IPS DF 4.7 (cell line): ENCODE data around the gene DUSP2.
"Not testable (repeated sequence)": the region's sequence is repeated elsewhere in the genome, so short reads cannot be mapped to it uniquely, and the experiment has no call there.

ENCODE experiments used
- DNase-seq: peaks from one replicate; pipeline ENCODE4 v3.0.0-alpha.2; 2013; ENCODE audit warnings: low spot score; ENCODE audit errors: extremely low read depth

The DUSP2 gene

DNA sequence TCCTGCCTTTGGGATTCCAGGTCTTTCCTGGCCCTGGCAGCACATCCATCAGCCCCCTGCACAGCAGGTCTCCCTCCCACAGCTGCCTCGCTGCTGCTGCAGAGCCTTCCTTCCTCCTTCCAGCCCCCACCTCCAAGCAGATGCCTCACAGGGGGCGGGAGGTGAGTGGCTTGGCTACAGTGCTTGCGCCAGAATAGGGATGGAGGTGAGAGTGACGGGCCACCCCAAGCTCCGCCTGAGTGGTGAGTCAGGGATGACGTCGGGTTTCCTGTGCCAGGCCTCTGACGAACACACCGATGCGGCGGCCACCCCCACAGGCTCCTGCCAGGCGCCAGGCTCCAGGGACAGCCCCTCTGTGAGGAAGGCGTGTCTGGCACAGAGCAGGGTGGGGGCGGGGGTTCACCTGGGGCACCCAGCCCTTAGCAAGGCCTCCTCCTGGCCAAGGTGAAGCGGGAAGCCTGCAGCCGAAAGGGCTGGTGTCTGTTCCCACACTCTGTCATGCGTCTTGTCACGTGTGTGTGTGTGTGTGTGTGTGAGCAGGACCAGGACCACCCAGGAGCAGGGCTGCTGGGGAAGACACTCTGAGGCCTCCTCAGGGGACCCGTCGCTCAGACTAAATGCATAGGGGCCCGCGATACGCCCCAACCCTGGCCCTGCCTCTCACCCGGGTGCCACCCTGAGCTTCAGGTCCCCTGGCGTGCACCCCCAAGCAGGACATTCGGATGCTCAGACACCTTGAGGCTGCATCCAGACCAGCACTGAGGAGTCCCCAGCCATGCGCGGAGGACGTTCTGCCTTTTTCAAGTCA, 3.4 kb upstream of the DUSP2 start:
- DNase-seq: peak; percentile 66

DNA sequence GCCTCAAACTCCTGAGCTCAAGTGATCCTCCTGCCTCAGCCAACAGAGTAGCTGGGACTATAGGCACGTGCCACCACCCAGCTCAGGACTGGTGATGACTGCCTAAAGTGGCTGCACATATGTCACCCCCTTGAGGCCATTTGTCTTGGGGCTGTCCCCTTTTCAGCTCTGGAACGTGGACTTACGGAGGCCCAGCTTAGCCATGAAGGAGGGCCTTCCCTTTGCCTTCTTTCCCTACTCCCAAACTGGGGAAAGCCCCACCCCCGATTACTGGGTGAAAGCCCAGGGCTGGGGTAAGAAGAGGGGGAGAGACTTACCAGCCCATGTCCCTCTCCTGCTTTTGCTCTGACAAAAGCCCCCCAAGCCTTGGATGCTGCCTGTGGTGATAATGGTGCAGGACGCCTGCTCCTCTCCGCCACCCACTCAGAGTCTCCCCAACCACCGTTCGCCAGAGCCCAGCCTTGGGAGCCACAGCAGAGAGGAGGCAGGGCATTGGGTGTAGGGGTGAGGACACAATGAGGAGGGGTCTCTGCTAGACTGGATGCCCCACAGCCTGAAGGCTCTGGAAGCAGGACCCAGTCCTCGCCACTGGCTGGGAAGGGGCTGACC, 2.5 kb upstream of the DUSP2 start:
- no peak for DNase-seq

DNA sequence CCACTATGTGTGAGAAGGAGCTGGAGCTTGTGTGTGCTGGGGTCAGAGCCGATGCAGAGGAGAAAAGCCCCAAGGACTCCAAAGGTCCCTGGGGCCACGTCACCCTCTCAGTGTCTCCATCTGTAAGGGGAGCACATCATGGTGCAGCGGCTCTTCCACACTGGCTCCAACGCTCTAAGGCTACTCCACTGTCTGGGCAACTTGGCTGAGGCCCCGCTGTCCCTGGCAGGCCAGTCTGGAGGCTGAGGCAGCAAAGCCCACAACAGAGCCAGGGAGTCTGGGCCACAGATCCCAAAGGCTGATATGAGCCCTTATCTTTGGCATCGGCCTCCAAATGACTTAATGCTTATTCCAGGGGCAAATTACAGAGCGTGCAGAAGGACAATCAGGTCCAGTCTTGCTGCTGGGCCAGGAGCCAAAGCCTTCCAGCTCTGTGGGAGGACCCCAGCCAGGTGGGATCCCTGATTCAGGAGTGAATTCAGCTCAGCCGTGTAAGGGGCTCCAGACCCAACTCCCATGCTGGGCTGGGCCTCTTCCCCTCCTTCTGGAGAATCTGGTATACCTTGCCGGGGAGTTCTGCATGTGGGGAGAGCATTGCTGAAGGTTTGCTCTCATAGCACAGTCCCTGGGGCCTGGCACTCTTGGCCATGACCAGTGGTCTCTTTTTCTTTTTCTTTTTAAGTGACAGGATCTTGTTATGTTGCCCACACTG, 1.8 kb upstream of the DUSP2 start:
- DNase-seq: no peak

DNA sequence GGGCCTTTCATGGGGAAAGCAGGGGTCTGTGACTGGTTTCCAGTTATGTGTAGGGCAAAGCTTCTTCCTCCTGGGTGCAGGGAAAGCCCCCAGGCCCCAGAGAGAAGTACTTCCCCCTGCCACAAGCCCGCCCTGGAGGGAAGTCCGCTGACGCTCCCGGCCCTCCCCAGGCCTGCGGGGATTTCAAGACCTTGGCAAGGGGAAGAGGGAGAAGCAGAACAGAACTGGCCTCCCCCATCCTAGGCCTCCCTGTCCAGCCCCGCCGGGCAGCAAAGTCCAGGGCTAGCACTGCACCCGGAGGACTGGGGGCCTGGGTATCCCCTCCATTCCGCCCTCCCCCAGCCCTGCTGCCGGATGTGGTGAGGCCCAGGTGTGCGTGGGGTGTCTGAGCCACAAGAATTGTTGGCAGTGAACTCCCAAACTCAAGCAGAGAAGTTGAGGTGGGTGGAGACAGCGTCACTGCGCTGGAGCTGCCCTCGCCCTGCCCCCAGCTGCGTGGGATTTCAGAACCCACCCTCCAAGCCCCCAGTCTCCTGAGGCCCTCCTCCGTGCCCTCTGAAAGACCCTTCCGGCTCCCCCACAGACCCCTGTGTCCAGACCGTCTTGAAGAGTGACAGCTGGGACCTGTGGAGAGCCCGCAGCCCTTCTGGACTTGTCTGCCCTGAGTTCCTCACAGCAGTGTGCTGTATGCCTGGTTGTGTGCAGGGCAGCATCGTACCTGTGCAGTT, 1.1 kb upstream of the DUSP2 start:
- no peak for DNase-seq

DNA sequence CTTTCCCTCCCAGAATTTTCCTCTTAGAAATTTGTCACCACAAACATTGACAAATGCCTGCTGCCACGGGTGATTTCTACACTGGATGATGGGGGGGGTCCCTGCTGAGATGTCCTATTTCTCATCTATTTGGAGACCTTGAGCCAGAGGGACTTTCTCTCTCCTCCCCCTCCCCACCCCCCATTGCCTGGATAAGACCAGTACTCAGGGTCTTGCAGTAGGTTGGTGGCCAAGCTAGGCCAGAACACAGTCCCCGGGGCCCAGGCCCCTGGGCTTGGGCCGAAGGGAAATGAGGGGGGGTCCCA, 560 bp upstream of the DUSP2 start:
- DNase-seq: no peak

DNA sequence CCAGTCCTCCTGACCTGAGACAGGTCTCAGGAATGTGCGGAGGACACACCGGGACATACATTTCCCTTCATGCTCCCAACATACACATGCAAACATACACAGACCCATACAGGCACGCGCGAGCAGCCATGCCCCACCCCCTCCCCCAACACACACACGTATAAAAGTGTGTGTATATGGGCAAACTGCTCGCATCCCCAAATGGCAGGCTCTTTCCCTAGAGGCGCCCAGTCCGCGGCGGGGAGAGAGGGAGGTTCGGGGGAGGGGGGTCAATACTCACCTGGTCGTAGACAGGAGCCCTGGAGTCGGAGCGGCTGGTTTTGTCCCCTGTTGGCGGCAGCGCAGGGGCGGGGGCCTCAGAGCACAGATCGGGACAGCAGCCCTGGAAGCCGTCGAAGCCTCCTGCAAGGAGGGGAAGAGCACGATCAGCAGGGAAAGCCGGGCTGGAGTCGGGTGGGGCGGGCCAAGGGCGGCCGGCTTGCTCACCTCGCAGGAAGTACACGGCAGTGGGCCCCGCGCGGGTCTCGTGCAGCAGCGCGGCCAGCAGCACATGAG, 682 bp downstream of the DUSP2 start:
- no peak for DNase-seq

DNA sequence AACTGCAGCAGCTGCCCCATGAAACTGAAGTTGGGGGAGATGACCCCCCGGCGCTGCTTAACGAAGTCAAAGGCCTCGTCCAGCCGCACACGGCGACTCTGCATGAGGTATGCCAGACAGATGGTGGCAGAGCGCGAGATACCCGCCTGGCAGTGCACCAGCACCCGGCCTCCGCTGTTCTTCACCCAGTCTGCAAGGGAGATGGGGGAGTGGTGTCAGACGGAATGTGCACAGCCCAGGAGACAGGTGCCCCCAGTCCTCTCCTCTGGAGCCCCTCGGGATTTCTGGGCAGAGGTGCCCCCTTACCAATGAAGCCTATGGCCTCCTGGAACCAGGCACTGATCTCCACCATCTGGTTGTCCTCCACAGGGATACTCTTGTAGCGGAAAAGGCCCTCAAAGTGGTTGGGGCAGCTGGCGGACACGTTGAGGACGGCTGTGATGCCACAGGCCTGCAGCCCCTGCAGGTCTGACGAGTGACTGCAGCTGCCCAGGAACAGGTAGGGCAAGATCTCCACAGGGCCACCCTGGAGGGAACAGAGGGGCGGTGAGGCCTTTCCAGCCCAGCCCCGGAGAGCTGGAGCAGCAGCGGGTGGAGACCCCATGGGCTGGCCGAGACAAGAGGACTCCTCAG, 1.3 kb downstream of the DUSP2 start:
- no peak for DNase-seq

DNA sequence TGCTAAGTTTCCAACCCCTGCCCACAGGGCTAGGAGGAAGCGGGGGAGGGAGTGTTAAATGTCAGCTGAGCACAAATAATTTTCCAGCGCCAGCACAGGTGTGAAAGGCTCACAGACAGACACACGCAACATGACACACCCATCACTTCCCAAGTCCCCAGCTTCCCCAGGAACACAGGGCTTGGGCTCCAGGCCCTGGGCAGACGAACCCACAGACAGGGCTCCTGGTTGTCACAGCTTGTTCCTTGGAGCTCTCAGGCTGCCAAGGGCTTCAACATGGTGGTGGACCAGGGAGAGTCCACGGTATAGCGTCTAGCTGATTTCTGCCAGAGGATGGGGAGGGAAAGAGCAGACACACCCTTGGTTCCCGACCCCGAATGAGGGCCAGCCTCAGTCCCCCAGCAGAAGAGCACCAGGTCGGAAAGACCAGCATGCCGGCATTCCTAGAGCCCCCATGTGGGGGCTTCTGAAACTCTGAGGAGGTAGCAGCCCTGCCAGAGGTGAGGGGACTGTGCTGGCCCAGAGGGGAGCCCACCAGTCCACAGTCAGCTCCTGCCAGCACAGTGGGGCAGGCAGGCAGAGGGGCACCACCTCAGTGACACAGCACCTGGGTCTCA, 1.9 kb downstream of the DUSP2 start:
- no peak for DNase-seq

DNA sequence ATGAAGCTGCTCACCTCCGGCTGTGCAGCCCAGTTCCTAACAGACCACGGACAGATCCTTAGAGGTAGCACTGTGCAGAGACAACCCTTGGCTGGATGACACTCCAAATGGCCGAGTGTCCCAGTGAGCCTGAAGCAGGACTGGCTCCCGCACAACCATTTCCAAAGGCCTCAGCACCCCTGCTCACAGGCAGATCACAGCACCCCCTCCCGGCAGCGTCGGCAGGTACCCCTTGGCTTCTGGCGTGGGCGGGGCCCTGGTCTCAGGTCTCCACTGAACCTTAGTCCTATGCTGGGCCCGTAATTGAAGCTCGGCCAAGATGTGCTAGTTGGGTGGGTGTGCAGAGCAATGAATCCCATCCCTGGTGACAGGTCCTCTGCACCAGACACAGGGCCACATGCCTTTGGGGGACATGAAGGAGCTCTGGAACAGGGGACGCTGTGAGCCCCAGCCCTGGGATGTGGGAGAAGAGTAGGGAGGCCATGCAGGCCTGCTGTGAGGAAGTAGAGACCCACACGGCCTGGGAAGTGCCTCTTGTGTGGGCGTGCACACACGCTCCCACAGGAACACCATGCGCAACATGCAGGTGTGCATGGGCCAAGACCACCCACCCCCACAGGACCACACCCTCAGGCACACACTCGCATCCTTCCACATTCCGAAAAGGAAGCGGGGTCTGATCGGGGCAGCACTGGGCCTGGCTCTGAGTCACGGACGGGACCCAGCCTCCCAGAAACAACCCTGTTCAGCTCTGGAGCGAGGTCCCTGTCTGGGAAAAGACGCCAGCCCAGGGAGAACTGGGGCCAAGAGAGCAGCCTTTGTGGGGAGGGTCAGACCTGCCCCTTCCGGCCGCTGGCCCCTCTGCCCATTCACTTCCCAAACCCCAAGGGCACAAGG, 2.8 kb downstream of the DUSP2 start:
- DNase-seq: no peak

DNA sequence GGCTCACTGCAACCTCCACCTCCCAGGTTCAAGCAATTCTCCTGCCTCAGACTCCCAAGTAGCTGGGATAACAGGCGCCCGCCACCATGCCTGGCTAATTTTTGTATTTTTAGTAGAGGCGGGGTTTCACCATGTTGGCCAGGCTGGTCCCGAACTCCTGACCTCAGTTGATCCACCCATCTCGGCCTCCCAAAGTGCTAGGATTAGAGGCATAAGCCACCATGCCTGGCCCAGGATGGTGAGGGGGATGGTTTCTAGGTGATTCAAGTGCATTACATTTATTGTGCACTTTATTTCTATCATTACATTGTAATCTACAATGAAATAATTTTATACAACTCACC, 3.6 kb downstream of the DUSP2 start:
- not testable (repeated sequence) for DNase-seq

DNA sequence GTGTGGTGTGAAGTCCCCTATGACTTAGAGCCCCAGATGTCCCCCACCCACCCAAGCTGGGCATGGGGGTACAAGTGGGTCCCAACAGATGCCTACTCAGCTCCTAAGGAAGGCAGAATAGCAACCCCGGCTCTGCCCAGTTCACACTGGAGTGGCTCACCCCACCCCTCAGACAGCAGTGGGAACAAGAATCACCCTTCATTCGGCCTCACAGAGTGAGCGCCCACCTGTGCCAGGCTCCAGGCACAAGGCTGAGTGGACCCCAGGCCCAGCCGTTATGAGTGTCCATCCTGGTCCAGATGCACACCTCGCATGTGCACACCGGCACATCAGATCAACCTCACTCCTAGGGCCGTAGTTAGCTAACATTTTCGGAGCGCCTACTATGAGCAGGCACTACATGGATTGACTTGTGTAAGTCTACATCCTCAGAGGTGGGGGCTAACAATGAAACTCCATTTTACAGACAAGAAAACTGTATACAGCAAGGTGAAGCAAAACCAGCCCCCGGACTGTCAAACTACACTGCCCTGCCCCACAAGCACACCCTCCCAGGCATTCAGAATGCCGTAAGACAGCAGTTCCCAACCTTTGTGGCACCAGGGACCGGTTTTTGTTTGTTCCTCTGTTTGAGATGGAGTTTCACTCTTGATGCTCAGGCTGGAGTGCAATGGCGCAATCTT, 4.2 kb downstream of the DUSP2 start:
- no peak for DNase-seq

DNA sequence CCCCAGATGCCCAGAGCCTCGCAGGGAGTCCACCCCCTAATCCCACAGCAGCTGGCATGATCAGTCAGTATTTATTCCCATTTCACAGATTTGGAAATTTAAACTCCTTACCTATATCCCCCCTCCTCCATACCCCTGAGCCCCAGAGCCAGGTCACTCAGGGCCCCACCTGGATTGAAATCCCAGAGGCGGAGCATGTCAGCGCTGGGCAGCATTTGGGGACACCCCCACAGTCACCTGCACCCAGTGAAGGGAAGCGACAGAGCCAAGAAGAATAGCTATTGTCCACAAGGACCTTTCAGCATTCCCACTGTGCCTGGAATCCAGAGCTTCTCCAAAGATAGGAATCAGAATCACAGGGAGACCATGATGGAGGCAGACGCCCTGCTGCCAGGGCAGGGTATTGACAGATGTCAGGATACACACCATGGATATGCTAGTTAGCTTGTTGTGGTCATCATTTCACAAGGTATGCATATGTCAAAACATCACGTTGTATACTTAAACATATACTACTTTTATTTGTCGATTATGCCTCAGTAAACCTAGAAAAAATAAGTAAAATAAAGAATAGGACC, 6.0 kb downstream of the DUSP2 start:
- DNase-seq: no peak

DNA sequence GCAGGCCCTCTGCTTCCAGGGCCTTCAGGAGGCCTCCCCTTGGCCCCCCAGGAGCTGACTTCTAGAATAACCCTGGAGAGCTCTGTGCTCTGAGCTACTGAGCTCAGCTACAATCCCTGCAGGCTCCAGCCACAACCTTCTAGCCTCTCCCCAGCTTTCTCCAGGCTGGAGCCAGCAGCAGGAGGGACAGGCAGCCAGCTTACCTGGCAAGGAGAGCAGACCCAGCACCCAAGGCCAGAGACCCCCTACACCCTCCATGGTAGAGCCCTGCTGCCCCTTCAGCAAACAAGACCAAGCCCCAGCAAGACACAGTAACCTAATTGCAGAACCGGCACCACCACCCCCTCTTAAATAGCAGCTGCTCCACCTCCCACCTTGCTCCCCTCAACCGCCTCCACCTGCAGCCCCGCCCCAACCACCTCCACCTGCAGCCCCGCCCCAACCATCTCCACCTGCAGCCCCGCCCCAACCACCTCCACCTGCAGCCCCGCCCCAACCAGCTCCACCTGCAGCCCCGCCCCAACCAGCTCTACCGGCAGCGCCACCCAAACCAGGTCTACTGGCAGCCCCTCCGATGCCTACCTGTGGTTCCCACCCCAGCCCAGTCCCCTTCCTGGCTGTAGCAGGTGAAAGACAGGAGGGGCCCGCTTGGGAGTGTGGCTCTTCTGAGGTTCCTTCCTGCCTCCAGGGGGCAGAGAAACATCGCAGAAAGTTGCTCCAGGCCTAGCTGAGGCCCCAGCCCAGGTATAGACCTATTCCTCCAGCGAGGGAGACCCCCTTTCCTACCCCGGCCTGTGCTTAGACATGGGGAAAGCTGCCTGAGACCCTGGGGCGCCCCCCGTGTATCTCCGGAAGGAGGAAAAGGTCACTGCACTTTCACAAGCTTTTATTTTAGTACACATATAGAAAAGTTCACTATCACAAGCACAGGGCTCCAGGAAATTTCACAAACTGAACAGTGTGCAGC, 6.8 kb downstream of the DUSP2 start, which contains the start of gene ASTL:
TSS of gene ASTL (minus strand) at position 324 of the 967 bp plus-strand sequence. CDS start at position 258, 66 bp downstream.
- no peak for DNase-seq

DNA sequence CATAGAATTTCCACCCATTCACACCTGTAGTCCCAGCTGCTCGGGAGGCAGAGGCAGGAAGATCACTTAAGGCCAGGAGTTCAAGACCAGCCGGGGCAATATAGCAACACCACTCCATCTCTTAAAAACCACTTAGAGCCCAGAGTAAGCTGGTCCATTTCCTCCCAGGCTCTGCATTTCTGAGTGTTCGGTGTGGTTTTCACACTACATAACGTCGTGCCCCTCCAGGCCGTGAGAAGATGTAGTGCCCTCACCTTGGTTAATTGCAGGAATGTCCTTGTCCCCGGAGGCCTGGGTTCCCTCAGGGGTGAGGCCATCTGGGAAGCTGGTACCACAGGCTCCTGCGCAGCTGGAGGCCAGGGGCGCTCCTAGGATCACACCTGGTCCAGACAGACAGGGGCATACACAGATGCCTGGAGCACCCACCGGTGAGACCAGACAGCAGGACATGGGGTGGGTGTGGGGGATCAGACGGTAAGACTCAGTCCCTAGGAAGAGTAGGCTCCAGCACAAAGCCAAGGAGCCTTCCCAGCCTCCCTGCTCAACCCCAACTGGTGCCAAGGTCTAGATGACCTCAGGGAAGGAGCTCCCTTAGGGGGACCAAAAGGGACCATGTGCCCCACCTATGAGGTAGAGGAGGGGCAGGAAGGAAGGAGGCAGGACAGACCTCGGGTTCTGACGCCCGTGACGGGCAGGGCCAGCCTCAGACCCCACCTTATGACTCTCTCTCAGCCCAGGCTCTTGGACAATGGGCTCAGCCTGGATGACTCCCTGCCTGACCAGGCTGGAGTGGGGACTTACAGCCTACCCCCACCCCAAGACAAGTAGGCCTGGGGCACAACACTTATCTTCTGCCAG, 7.7 kb downstream of the DUSP2 start:
- DNase-seq: no peak

DNA sequence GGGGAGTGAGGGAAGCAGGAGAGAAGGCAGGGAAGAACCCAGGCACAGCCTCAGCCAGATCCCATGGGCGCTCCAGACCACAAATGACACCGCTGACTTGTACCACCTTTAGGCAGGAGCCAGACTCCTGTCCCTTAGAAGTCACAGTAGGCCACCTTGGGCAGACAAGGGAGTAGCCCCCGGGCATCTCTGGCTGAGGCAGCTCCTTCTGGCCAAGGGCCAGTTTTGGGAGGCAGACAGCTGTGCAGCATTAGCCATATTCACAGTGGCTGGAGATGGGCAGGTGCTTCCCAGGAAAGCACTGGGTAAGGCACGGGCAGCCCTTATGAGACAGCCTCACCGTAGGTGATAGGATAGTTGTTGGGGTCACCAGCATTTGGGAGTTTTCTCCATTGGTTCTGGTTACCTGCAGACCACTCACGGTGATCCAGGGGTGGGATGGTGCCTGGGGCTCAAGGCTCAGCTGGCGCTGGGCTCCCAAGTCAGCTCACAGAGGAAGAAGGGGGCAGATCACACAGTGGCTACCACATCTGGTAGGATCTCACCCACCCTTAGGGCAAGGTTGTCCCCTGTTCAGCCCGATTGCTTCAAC, 9.0 kb downstream of the DUSP2 start:
- no peak for DNase-seq

DNA sequence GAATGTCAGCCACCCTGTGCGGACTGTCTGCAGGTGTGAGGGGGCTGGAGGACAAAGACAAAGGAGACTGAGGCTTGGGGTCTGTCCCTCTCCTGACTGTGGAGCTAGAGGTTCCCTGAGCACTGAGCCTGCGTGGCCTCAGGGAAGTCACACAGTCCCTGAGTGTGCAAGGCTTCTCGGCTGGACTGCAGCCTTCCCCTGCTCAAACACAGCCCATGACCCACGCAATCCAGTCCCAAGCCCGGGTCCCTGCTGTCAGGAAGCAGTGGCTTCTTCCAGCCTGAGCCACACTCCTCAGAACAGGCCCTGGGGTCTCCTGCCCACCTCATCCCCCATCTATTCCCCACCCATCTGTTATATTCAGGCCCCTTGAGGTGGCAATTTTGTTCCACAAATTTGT, 9.6 kb downstream of the DUSP2 start:
- no peak for DNase-seq
